GM12873 (cell line): Measurements from ENCODE around the gene IL2RA.

Experiments used
- CTCF ChIP-seq: IDR thresholded peaks from 2 replicates; pipeline ENCODE4 v1.5.1; 2012; ENCODE audit warnings: low read depth, mild to moderate bottlenecking, moderate library complexity, low read length, control low read depth; ENCODE audit not compliant: insufficient read depth; ENCODE audit errors: missing control alignments

IL2RA gene

GRCh38 chr10:6062101-6062771 is at the start of gene IL2RA:
IL2RA (minus strand) TSS chr10:6062367; CDS start chr10:6062151, 216 bp downstream.
- TF ChIP-seq CTCF, result no peak

GRCh38 chr10:6110136-6110535 is 48.0 kb upstream of the IL2RA start:
- no peak for TF ChIP-seq CTCF

GRCh38 chr10:6109444-6109775 is 47.2 kb upstream of the IL2RA start:
- TF ChIP-seq CTCF, result no peak

- TF ChIP-seq CTCF, result peak; percentile 56
These were observed 46.7 kb upstream of the IL2RA start for GRCh38 chr10:6108631-6109443.

- TF ChIP-seq CTCF, result no peak
These were observed 45.9 kb upstream of the IL2RA start for GRCh38 chr10:6108072-6108471.

- TF ChIP-seq CTCF, result no peak
These were observed 41.4 kb upstream of the IL2RA start for GRCh38 chr10:6103591-6103990.

- TF ChIP-seq CTCF, result no peak
These were observed 40.0 kb upstream of the IL2RA start for GRCh38 chr10:6102128-6102527.
